Activated naive CD8-positive, alpha-beta T cell (primary cell): ENCODE data around the gene C2orf15.
A peak's percentile ranks its signal among the peaks of the same experiment; 100 is the strongest.
"Not testable (repeated sequence)": the region's sequence is repeated elsewhere in the genome, so short reads cannot be mapped to it uniquely, and the experiment has no call there.

ENCODE experiments used
- H3K27ac Mint-ChIP-seq: one replicate; pipeline ENCODE4 v1.8.0; 2021; ENCODE audit warnings: mixed read lengths
- H3K27me3 Mint-ChIP-seq: one replicate; pipeline ENCODE4 v1.8.0; 2021; ENCODE audit warnings: mixed read lengths
- H3K36me3 Mint-ChIP-seq: one replicate; pipeline ENCODE4 v1.8.0; 2021; ENCODE audit warnings: mixed read lengths
- H3K4me1 Mint-ChIP-seq: one replicate; pipeline ENCODE4 v1.8.0; 2021; ENCODE audit warnings: low read depth, mixed read lengths
- H3K4me3 Mint-ChIP-seq: one replicate; pipeline ENCODE4 v1.8.0; 2021; ENCODE audit warnings: mild to moderate bottlenecking, mixed read lengths
- H3K9me3 Mint-ChIP-seq: one replicate; pipeline ENCODE4 v1.8.0; 2021; ENCODE audit warnings: low read depth, mixed read lengths

C2orf15 gene

DNA sequence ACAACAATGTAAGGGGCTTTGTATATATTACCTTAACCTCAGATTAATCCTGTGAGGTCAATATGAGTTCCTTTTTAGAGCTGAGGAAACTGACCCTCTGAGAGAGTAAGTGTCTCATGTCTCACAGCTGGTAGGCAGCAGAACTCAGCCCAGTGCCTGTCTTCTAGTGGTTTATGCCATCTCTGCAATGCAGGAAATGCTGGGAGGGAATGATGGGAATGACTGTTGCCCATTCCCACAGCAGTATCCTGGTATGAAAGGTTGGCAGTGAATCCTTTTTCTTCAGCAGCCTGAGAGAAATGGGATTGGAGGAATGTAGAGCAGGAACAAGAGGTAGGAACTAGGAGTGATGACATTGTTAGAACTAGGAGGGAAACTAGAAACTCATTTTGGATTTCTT, 45.5 kb downstream of the C2orf15 start:
- H3K27ac Mint-ChIP-seq = no peak overlapping the region
- H3K4me1 Mint-ChIP-seq = peaks cover 37% of the 10 kb centered on the region
- peaks cover 8% of the 10 kb centered on the region for H3K36me3 Mint-ChIP-seq
- no peaks in the 10 kb centered on the region for H3K9me3 Mint-ChIP-seq
- H3K27me3 Mint-ChIP-seq = no peaks in the 10 kb centered on the region
- no peak overlapping the region for H3K4me3 Mint-ChIP-seq

DNA sequence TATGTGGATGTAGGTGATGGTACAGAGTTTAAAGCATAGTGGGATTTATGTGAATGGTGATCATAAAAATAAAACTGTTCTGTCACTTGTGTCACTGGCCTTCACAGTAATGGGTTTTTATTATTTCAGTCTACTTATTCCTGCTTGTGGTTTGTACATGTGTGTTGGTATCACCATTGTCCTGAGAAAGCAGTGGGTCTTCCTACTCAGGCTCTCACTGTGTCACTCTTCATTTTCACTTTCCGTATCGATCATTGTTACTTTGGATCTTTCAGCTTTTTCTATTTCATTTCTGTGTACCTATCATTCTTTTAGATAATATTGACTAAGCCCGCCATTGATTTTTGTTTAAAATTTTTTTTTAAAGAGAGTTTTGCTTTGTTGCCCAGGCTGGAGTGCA, 46.9 kb downstream of the C2orf15 start:
- Mint-ChIP-seq H3K27ac (peak overlapping the region; percentile 11), H3K36me3 (peaks cover 13% of the 10 kb centered on the region), H3K4me1 (peaks cover 32% of the 10 kb centered on the region), H3K27me3 (no peaks in the 10 kb centered on the region), H3K9me3 (no peaks in the 10 kb centered on the region), H3K4me3 (no peak overlapping the region)

DNA sequence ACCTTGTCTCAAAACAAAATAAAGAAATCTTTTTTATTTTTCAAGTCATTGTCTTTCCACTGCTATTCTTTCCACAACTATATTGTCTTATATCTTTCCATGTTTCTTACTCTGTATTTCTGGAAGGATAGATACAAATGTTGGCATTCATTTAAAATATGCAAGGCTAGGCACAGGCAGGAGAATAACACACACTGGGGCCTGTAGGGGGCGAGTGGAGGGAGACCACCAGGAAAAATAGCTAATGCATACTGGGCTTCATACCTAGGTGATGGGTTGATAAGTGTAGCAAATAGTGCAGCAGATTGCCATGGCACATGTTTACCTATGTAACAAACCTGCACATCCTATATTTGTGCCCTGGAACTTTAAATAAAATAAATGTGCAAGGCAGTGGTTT, 49.0 kb downstream of the C2orf15 start:
- H3K36me3 Mint-ChIP-seq = peaks cover 13% of the 10 kb centered on the region
- H3K9me3 Mint-ChIP-seq = no peaks in the 10 kb centered on the region
- H3K27me3 Mint-ChIP-seq = no peaks in the 10 kb centered on the region
- H3K4me1 Mint-ChIP-seq = peaks cover 18% of the 10 kb centered on the region
- H3K27ac Mint-ChIP-seq = no peak overlapping the region
- no peak overlapping the region for H3K4me3 Mint-ChIP-seq

DNA sequence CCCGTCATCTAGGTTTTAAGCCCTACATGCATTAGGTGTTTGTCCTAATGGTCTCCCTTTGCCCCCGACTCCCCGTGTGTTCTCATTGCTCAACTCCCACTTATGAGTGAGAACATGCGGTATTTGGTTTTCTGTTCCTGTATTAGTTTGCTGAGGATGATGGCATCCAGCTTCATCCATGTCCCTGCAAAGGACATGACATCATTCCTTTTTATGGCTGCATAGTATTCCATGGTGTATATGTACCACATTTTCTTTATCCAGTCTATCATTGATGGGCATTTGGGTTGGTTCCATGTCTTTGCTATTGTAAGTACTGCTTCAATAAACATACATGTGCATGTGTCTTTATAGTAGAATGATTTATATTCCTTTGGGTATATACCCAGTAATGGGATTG, 50.9 kb downstream of the C2orf15 start:
- not testable (repeated sequence) for H3K27me3 Mint-ChIP-seq, H3K4me3 Mint-ChIP-seq, H3K9me3 Mint-ChIP-seq, H3K27ac Mint-ChIP-seq
- peaks cover 14% of the 10 kb centered on the region for H3K4me1 Mint-ChIP-seq
- H3K36me3 Mint-ChIP-seq = peaks cover 13% of the 10 kb centered on the region

GRCh38 chr2:99198103-99198841, 56.8 kb downstream of the C2orf15 start:
- peaks cover 2% of the 10 kb centered on the region for H3K36me3 Mint-ChIP-seq
- no peak overlapping the region for H3K27ac Mint-ChIP-seq
- H3K27me3 Mint-ChIP-seq = no peaks in the 10 kb centered on the region
- H3K4me3 Mint-ChIP-seq = no peak overlapping the region
- H3K9me3 Mint-ChIP-seq = no peaks in the 10 kb centered on the region
- no peaks in the 10 kb centered on the region for H3K4me1 Mint-ChIP-seq

DNA sequence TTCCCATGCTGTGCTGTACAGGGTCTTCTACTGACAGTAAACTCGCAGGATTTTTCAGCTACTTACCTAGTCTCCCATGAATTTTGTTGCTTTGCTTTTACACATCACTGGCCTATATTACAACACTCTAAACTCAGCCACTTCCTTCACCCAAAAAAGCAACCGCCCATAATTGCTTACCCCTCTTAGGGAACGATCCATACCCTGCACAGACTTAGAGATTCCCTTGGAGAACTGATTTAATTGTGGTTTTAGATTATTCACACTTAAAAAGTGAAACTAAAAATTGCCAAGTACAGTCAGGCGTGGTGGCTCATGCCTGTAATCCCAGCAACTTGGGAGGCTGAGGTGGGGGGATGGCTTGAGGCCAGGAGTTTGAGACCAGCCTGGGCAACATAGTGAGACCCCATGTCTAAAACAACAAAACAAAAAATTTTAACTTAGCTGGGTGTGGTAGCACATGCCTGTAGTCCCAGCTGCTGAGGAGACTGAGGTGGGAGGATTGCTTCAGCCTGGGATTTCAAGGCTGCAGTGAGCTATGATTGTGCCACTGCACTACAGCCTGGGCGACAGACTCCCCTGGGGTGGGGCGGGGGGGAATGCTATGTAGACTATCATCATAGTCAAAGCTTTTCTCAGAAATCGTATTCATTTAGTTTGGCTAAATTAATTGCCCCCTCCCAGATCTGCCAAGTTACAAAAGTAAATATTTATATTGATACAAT, 58.7 kb downstream of the C2orf15 start:
- no peaks in the 10 kb centered on the region for H3K27me3 Mint-ChIP-seq
- H3K4me3 Mint-ChIP-seq = no peak overlapping the region
- H3K4me1 Mint-ChIP-seq = no peaks in the 10 kb centered on the region
- H3K36me3 Mint-ChIP-seq = peaks cover 2% of the 10 kb centered on the region
- no peaks in the 10 kb centered on the region for H3K9me3 Mint-ChIP-seq
- H3K27ac Mint-ChIP-seq = no peak overlapping the region
